A549 (cell line): Measurements from ENCODE around the gene IL17D. TPM values are rescaled to one million over a fixed set of nuclear protein-coding genes. Genes with fewer than 3 reads are reported as not detected.

Experiments used
- ATAC-seq, 2 experiments: fragments of 200-7000 bp in 1 of 2; fragments of >200 bp in 1 of 2; cut with Nextera tagmentation in 1 of 2; cut with Tn5 transposase in 1 of 2; 3 replicates each; pipeline versions ENCODE4 v1.8.0 to v1.9.1; 2018 to 2020; ENCODE audit warnings: mild to moderate bottlenecking in 1 of 2, moderate library complexity in 1 of 2
- CTCF ChIA-PET: fragments of 300-600 bp; sonication (Branson Sonifier 250); formaldehyde crosslinking; extraction: SDS; loops from one replicate; lab custom pipeline; 2021; ENCODE audit warnings: antibody characterized with exemption, inconsistent platforms; lab: Yijun Ruan, JAX
- POLR2A ChIA-PET: fragments of 350-600 bp; formaldehyde crosslinking; extraction: SDS; loops from one replicate; lab custom pipeline; 2021; ENCODE audit warnings: antibody characterized with exemption, inconsistent platforms; lab: Yijun Ruan, JAX
- DNase-seq, 2 experiments: peaks; one replicate each; pipeline versions ENCODE4 v3.0.0 to v3.0.0-alpha.2; 2011 to 2016; ENCODE audit warnings: low read depth in 1 of 2, low spot score in 1 of 2
- FAIRE-seq: peaks from 2 replicates; lab custom pipeline; 2011; peaks lifted over from hg19 to GRCh38; lab: Jason Lieb, UNC
- H3K27ac ChIP-seq, 2 experiments: fragments of >200 bp; sonication (Bioruptor Twin); formaldehyde crosslinking; 3 replicates each; pipeline ENCODE4 v1.5.1; 2016 to 2017
- H3K4me1 ChIP-seq: fragments of >200 bp; sonication (Bioruptor Twin); formaldehyde crosslinking; 3 replicates; pipeline ENCODE4 v1.6.1; 2016
- H3K4me2 ChIP-seq: fragments of >200 bp; sonication (Bioruptor Twin); formaldehyde crosslinking; 3 replicates; pipeline ENCODE4 v1.6.1; 2016
- H3K4me3 ChIP-seq: fragments of >200 bp; sonication (Bioruptor Twin); formaldehyde crosslinking; 3 replicates; pipeline ENCODE4 v1.5.1; 2016
- H3K9me3 ChIP-seq: fragments of >200 bp; sonication (Bioruptor Twin); formaldehyde crosslinking; 3 replicates; pipeline ENCODE4 v1.6.1; 2016
- BCL3 ChIP-seq: fragments of >200 bp; sonication (Bioruptor Twin); formaldehyde crosslinking; IDR thresholded peaks from 3 replicates; pipeline ENCODE4 v1.6.1; 2016
- BHLHE40 ChIP-seq: IDR thresholded peaks from 2 replicates; pipeline ENCODE4 v1.6.1; 2012; ENCODE audit warnings: low read depth, low read length, inconsistent platforms
- CBX2 ChIP-seq: fragments of 200-600 bp; sonication (generic); IDR thresholded peaks from 2 replicates; pipeline ENCODE4 v1.6.1; 2016; ENCODE audit warnings: low read depth, mild to moderate bottlenecking, borderline replicate concordance
- CEBPB ChIP-seq, 2 experiments: fragments of >200 bp in 1 of 2; sonication (Bioruptor Twin) in 1 of 2; formaldehyde crosslinking in 1 of 2; IDR thresholded peaks; 2 replicates each; pipeline ENCODE4 v1.6.1; 2012 to 2016
- CHD2 ChIP-seq: fragments of 150-350 bp; IDR thresholded peaks from 2 replicates; pipeline ENCODE4 v1.6.1; 2014; ENCODE audit warnings: low read length; ENCODE audit not compliant: partially characterized antibody
- CHD4 ChIP-seq: fragments of 200-600 bp; sonication (generic); IDR thresholded peaks from 2 replicates; pipeline ENCODE4 v1.6.1; 2016; ENCODE audit warnings: antibody characterized with exemption, mild to moderate bottlenecking, borderline replicate concordance
- EHF ChIP-seq: fragments of 250-450 bp; sonication (Bioruptor Pico); IDR thresholded peaks from 2 replicates; pipeline ENCODE4 v1.5.0; 2020; ENCODE audit warnings: mild to moderate bottlenecking
- EHMT2 ChIP-seq: fragments of 200-600 bp; sonication (generic); IDR thresholded peaks from 2 replicates; pipeline ENCODE4 v1.6.1; 2016; ENCODE audit warnings: antibody characterized with exemption, low read depth, mild to moderate bottlenecking, moderate library complexity
- EP300 ChIP-seq, 2 experiments: fragments of >200 bp; sonication (Bioruptor Twin); formaldehyde crosslinking; IDR thresholded peaks; 2 replicates in 1 of 2; 3 replicates in 1 of 2; pipeline ENCODE4 v1.6.1; 2016 to 2017
- FOSB ChIP-seq: fragments of 250-450 bp; sonication (Bioruptor Pico); IDR thresholded peaks from 2 replicates; pipeline ENCODE4 v1.5.0; 2020; ENCODE audit warnings: mild to moderate bottlenecking, moderate library complexity
- FOSL2 ChIP-seq, 2 experiments: fragments of 450-650 bp in 1 of 2; fragments of >200 bp in 1 of 2; sonication (Bioruptor Twin) in 1 of 2; formaldehyde crosslinking; IDR thresholded peaks; 2 replicates each; pipeline versions ENCODE4 v1.5.0 to v1.6.1; 2016 to 2020; ENCODE audit warnings: mild to moderate bottlenecking in 1 of 2, moderate library complexity in 1 of 2
- GATA3 ChIP-seq: IDR thresholded peaks from 2 replicates; pipeline ENCODE4 v1.6.1; 2012; ENCODE audit warnings: borderline replicate concordance
- HDAC2 ChIP-seq: fragments of 200-600 bp; sonication (generic); IDR thresholded peaks from 2 replicates; pipeline ENCODE4 v1.6.1; 2016
- HEYL ChIP-seq: fragments of 250-450 bp; sonication (Bioruptor Pico); IDR thresholded peaks from 2 replicates; pipeline ENCODE4 v1.8.0; 2021; ENCODE audit warnings: mild to moderate bottlenecking, moderate library complexity
- HOXB5 ChIP-seq: fragments of 250-450 bp; sonication (Bioruptor Pico); IDR thresholded peaks from 2 replicates; pipeline ENCODE4 v1.5.0; 2020; ENCODE audit warnings: mild to moderate bottlenecking, moderate library complexity
- JUN ChIP-seq, 2 experiments: fragments of >200 bp; sonication (Bioruptor Twin); formaldehyde crosslinking; IDR thresholded peaks; 2 replicates in 1 of 2; 3 replicates in 1 of 2; pipeline ENCODE4 v1.6.1; 2016 to 2017
- KDM5A ChIP-seq: fragments of 200-600 bp; sonication (generic); IDR thresholded peaks from 2 replicates; pipeline ENCODE4 v1.6.1; 2016; ENCODE audit warnings: antibody characterized with exemption, mild to moderate bottlenecking
- MAFK ChIP-seq: fragments of 450-650 bp; IDR thresholded peaks from 2 replicates; pipeline ENCODE4 v1.6.1; 2014; ENCODE audit not compliant: partially characterized antibody
- MAZ ChIP-seq: fragments of 150-350 bp; IDR thresholded peaks from 2 replicates; pipeline ENCODE4 v1.6.1; 2014; ENCODE audit warnings: antibody characterized with exemption, low read depth, low read length, borderline replicate concordance
- NFE2L2 ChIP-seq: fragments of 150-350 bp; conservative IDR thresholded peaks from 2 replicates; pipeline ENCODE4 v1.6.1; 2014; ENCODE audit warnings: low read length
- NR3C1 ChIP-seq: fragments of >200 bp; sonication (Bioruptor Twin); formaldehyde crosslinking; IDR thresholded peaks from 3 replicates; pipeline ENCODE4 v1.6.1; 2017
- PBX3 ChIP-seq: IDR thresholded peaks from 2 replicates; pipeline ENCODE4 v1.6.1; 2012
- RAD21 ChIP-seq, 2 experiments: fragments of >200 bp in 1 of 2; sonication (Bioruptor Twin) in 1 of 2; formaldehyde crosslinking in 1 of 2; IDR thresholded peaks in 1 of 2; conservative IDR thresholded peaks in 1 of 2; 2 replicates in 1 of 2; 3 replicates in 1 of 2; pipeline ENCODE4 v1.6.1; 2012 to 2018; ENCODE audit warnings: inconsistent platforms in 1 of 2
- RARB ChIP-seq: fragments of 250-450 bp; sonication (Bioruptor Pico); IDR thresholded peaks from 2 replicates; pipeline ENCODE4 v1.8.0; 2021; ENCODE audit warnings: mild to moderate bottlenecking, moderate library complexity
- RNF2 ChIP-seq: fragments of 200-600 bp; sonication (generic); IDR thresholded peaks from 2 replicates; pipeline ENCODE4 v1.6.1; 2016; ENCODE audit warnings: low read depth, mild to moderate bottlenecking, antibody characterized with exemption, moderate library complexity, borderline replicate concordance
- USF2 ChIP-seq: fragments of 450-650 bp; IDR thresholded peaks from 2 replicates; pipeline ENCODE4 v1.6.1; 2014; ENCODE audit warnings: antibody characterized with exemption
- ZFP36 ChIP-seq: fragments of 450-650 bp; IDR thresholded peaks from 2 replicates; pipeline ENCODE4 v1.6.1; 2014; ENCODE audit warnings: borderline replicate concordance; ENCODE audit not compliant: partially characterized antibody
- ZNF302 ChIP-seq: fragments of 250-450 bp; sonication (Bioruptor Pico); IDR thresholded peaks from 2 replicates; pipeline ENCODE4 v1.9.0; 2021; ENCODE audit warnings: inconsistent platforms, mild to moderate bottlenecking, moderate library complexity
- ZSCAN20 ChIP-seq: fragments of 250-450 bp; sonication (Bioruptor Pico); IDR thresholded peaks from 2 replicates; pipeline ENCODE4 v1.8.0; 2022; ENCODE audit warnings: mild to moderate bottlenecking, moderate library complexity
- WGBS: methylation state at CpG from one replicate; pipeline ENCODE4 v1.1.6; 2017; ENCODE audit errors: missing lambda C conversion rate; 5-methylcytosine and 5-hydroxymethylcytosine counted together
- polyA plus RNA-seq, 4 experiments: library from polyadenylated mRNA; depleted of rRNA in 3 of 4; stranded (reverse); fragments of >200 nt; fragmentation: RNase III in 1 of 4; extraction: RNeasy Plus Mini Kit Qiagen cat#74134 plus additional on column Dnase treatment in 1 of 4; gene quantifications; 2 replicates in 3 of 4; 3 replicates in 1 of 4; pipeline ENCODE4 v1.2.3, GENCODE V29; 2011 to 2017
- TF ChIP-seq, protein P1 (sequence below): fragments of >200 bp; sonication (Bioruptor Twin); formaldehyde crosslinking; IDR thresholded peaks from 3 replicates; pipeline ENCODE4 v1.5.1; 2016
- TF ChIP-seq, protein P2 (sequence below): IDR thresholded peaks from 2 replicates; pipeline ENCODE4 v1.6.1; 2012; ENCODE audit warnings: low read depth, borderline replicate concordance

IL17D gene
- polyA plus RNA-seq, 2 of the 4 experiments (the other 2 are of a cell fraction): 0.30 to 0.44 TPM

- Histone ChIP-seq H3K27ac (no peak overlapping the region), H3K4me3 (no peak overlapping the region), H3K9me3 (no peaks in the 10 kb centered on the region), H3K4me1 (no peaks in the 10 kb centered on the region), H3K4me2 (no peak overlapping the region)
- no peak for ATAC-seq
- TF ChIP-seq JUN (IDR thresholded peaks at IDR 0.05) (no peak), FOSL2 (IDR thresholded peaks at IDR 0.05) (no peak), FOSL2 (CRISPR knock-in tag; IDR thresholded peaks at IDR 0.05) (no peak), RAD21 (conservative IDR thresholded peaks at IDR 0.05 in 1 of 2, IDR thresholded peaks at IDR 0.05 in 1 of 2) (no peak), CHD4 (no peak), NFE2L2 (no peak), PBX3 (no peak), MAZ (no peak), ZSCAN20 (CRISPR knock-in tag) (no peak), CBX2 (no peak), BCL3 (no peak), EHMT2 (no peak), RNF2 (no peak), CEBPB (IDR thresholded peaks at IDR 0.05) (no peak), HEYL (CRISPR knock-in tag) (no peak), ZFP36 (no peak), MAFK (no peak)
- TF ChIP-seq, protein P1, sequence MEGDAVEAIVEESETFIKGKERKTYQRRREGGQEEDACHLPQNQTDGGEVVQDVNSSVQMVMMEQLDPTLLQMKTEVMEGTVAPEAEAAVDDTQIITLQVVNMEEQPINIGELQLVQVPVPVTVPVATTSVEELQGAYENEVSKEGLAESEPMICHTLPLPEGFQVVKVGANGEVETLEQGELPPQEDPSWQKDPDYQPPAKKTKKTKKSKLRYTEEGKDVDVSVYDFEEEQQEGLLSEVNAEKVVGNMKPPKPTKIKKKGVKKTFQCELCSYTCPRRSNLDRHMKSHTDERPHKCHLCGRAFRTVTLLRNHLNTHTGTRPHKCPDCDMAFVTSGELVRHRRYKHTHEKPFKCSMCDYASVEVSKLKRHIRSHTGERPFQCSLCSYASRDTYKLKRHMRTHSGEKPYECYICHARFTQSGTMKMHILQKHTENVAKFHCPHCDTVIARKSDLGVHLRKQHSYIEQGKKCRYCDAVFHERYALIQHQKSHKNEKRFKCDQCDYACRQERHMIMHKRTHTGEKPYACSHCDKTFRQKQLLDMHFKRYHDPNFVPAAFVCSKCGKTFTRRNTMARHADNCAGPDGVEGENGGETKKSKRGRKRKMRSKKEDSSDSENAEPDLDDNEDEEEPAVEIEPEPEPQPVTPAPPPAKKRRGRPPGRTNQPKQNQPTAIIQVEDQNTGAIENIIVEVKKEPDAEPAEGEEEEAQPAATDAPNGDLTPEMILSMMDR: no peak
- TF ChIP-seq, protein P2, sequence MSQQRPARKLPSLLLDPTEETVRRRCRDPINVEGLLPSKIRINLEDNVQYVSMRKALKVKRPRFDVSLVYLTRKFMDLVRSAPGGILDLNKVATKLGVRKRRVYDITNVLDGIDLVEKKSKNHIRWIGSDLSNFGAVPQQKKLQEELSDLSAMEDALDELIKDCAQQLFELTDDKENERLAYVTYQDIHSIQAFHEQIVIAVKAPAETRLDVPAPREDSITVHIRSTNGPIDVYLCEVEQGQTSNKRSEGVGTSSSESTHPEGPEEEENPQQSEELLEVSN: no peak
- DNase-seq: no peak
- ChIA-PET POLR2A (no interaction called here), CTCF (interaction anchor here (1.0 to 1.4 kb wide), 3 partner anchors 14 to 25 kb away, joined by 3 read pairs; partner anchors contain the start of gene IL17D)
- FAIRE-seq: no peak
- 74% methylated on average over 13 of the region's 14 CpGs for WGBS
Measured at GRCh38 chr13:20728579-20729311, 25.2 kb downstream of the IL17D start.

GRCh38 chr13:20729633-20730585 lies 26.4 kb downstream of the IL17D start:
- POLR2A ChIA-PET: no interaction called here
- ATAC-seq (no peak), DNase-seq (no peak), FAIRE-seq (no peak)
- no peaks in the 10 kb centered on the region for H3K9me3 ChIP-seq
- WGBS: 91% methylated on average over 33 of the region's 33 CpGs
- no peak overlapping the region for H3K4me3 ChIP-seq
- no peak overlapping the region for H3K4me2 ChIP-seq
- CTCF ChIA-PET: interaction anchor here (1.4 kb wide), 1 partner anchor 15 kb away, joined by 3 read pairs; no protein-coding TSS in a partner anchor
- H3K4me1 ChIP-seq: no peaks in the 10 kb centered on the region
- no peak overlapping the region for H3K27ac ChIP-seq
- no peak for TF ChIP-seq KDM5A
- no peak for TF ChIP-seq GATA3
- TF ChIP-seq CEBPB (IDR thresholded peaks at IDR 0.05): no peak
- no peak for TF ChIP-seq MAFK
- no peak for TF ChIP-seq FOSB
- TF ChIP-seq USF2: no peak
- no peak for TF ChIP-seq HOXB5
- no peak for TF ChIP-seq BHLHE40
- TF ChIP-seq NR3C1: no peak
- TF ChIP-seq CHD4: no peak
- no peak for TF ChIP-seq EHF (CRISPR knock-in tag)
- no peak for TF ChIP-seq EP300 (IDR thresholded peaks at IDR 0.05)
- TF ChIP-seq ZSCAN20 (CRISPR knock-in tag): no peak
- no peak for TF ChIP-seq HDAC2
- TF ChIP-seq CHD2: no peak
- TF ChIP-seq MAZ: no peak
- no peak for TF ChIP-seq RARB (CRISPR knock-in tag)
- TF ChIP-seq ZNF302 (CRISPR knock-in tag): no peak
